Subcutaneous adipose tissue (tissue), 4 donors: Measurements from ENCODE around the gene PTEN. TPM values are rescaled to one million over a fixed set of nuclear protein-coding genes. Genes with fewer than 3 reads are reported as not detected.

Source experiments
- total RNA-seq, 4 donors: library from RNA; depleted of rRNA; stranded (reverse); fragments of >200 nt; gene quantifications; one replicate each; pipeline ENCODE4 v1.1.0, GENCODE V29; 2016
- TF ChIP-seq, protein P1 (sequence below): fragments of 450-650 bp; IDR thresholded peaks from one replicate; pipeline ENCODE4 v1.5.1; 2016; ENCODE audit warnings: low read depth, mild to moderate bottlenecking, control low read depth, antibody characterized with exemption, moderate library complexity

PTEN gene
- total RNA-seq, 4 donors from 2014 or later: 185 to 932 (median 239) TPM

DNA sequence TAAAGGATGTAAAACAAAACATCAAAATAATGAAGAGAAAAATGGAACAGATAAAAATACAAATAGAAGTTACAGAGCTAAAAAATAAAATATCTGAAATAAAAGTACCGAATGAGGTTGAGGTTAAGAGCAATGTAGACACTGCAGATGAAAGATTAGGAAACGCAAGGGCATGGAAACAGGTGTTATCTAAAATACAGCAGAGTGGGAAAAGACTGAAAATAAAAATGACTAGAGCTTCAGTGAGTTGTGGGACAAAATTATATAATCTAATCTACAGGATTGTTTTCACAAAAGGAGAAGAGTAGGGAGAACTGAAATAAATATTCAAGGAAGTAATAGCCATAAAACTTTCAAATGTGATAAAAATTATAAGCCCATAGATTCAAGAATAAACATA lies 123.8 kb downstream of the PTEN start:
- TF ChIP-seq, protein P1, sequence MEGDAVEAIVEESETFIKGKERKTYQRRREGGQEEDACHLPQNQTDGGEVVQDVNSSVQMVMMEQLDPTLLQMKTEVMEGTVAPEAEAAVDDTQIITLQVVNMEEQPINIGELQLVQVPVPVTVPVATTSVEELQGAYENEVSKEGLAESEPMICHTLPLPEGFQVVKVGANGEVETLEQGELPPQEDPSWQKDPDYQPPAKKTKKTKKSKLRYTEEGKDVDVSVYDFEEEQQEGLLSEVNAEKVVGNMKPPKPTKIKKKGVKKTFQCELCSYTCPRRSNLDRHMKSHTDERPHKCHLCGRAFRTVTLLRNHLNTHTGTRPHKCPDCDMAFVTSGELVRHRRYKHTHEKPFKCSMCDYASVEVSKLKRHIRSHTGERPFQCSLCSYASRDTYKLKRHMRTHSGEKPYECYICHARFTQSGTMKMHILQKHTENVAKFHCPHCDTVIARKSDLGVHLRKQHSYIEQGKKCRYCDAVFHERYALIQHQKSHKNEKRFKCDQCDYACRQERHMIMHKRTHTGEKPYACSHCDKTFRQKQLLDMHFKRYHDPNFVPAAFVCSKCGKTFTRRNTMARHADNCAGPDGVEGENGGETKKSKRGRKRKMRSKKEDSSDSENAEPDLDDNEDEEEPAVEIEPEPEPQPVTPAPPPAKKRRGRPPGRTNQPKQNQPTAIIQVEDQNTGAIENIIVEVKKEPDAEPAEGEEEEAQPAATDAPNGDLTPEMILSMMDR: no peak

DNA sequence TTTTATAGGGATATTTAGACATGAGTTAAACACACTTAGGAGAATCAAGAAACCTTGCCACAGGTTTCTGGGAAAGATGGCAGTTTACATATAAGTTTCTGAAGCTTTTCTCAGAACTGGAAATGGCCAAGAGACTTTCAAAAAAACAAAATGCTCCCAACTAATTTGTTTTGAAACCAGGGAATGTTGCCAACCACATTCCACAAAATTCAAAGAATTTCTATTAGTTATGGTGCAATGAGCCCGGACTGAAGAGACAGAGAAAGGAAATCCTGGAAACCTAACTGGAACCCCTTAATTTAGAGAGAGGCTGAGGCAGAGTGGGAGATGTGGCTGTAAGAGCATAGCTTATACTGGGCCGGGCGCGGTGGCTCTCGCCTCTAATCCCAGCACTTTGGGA lies 128.5 kb downstream of the PTEN start:
- TF ChIP-seq, protein P1: no peak

DNA sequence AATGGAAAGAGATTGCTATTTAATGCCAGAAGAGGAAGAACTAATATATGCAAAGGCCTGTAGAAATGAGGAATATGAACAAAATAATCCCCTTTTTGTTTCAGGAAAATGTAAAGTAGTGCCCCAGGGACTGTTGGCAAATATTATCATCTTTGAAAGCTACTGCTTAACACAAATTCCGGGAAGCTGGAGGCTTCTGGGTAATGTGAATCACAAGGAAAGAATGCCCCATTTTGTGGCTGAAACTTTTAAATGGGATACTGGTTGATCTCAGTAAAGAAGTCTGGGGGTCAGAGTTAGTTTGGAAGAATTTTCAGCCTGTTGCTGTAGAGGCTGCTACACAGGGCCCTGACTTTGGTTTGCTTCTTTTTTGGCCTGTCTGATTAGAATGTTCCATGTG lies 141.0 kb downstream of the PTEN start:
- TF ChIP-seq, protein P1: no peak

DNA sequence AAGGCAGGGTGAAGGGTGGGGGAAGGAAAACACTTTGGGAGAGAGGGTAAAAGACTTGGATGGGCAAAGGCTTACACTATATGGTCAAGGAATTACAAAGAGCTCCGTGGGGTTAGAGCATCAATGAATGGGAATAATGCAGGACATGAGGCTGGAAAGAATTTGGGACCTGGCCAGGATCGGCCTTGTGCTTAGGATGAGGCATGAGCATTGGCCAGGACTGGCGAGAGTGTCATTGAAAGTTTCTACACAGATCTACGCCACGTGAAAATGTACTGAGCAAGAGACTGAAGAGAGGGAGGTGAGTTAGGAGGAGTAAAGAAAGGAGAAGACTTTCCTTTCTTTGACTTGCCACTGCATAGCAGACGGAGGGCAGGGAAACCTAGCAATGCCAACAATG lies 142.8 kb downstream of the PTEN start:
- TF ChIP-seq, protein P1: no peak

DNA sequence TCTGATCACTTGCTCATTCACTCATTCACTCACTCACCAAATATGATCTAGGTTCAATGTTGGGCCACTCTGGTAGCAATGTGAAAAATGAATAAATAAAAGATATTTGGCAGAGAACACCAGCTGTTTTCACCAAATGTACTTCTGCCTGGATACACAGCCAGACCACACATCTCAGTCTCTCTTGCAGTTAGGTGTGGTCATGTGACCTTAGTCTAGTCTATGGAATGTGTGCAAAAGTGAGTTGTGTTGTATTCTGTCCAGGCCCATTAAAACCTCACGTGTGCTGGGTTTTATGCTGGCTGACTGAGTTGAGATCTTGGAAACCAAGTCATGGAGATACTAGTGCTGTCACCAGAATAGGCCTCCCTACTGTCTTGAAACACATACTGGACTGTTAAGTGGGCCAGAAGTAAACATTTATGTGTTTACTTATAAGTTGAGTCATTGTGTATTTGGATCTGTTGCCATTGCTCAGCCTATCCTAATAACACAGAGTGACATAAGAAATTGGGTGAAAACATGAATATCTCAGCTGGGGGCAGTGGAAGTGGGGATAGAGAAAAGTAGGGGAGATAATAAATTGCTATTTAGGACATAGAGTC lies 145.5 kb downstream of the PTEN start:
- TF ChIP-seq, protein P1: no peak

DNA sequence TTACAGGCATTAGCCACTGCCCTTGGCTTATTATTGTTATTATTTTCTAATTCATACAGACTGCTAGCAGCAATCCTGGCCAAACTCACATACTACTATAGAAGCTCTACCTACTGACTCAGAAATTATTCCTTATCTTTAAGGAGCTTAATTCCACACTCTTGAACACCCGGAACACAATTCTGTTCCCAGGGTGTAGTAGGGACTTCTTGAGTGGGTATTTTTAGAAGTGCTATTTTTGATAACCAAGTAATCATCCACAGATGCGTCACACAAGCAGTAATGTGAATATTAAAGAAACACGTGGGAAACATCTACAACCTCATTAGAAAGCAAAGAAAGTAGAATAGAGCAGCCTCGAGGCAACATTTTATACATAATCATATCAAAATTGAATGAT lies 149.2 kb downstream of the PTEN start:
- TF ChIP-seq, protein P1: no peak

DNA sequence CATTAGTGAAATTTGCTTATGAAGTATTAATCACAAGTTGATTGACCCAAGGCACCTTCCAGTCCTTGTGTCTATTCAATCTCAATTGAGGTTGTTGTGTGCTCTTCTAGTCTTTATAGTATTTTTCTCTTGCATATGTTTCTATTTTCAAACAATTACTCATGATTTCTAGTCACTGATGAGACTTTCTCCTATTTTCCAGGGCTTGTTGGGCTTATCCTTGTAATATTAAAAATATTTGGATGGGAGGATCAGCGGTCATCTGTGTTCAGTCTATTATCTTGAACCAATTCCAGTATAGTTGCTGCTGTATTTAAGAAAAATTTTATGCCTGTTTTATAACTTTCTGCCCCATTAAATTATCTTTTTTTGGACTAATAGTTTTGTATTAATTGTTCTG lies 154.4 kb downstream of the PTEN start:
- TF ChIP-seq, protein P1: no peak
